ENCODE data around the gene CLEC6A. TPM values are rescaled to one million over a fixed set of nuclear protein-coding genes. Genes with fewer than 3 reads are reported as not detected.

Gene CLEC6A
- total and polyA plus RNA-seq, 2 experiments from 2014 or later, result not detected

DNA sequence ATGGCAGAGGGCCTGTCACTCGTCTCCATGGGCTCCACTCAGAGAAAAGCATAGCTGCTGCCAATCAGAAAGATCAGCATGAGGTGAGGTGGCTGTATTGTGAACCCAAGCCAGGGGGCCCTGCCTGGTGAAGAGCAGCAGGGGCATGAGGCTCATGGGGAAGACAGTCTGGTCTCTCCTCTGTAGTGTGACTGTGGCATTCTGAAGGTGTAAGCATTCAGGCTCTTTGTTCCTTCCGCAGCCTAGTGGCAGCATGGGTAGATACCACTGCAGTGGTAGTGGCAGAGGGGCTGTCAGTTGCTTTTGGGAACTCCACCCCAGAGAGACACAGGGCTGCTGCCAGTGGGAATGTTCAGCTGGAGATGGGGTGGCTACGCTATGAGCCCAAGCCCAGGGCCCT lies 52.5 kb downstream of the CLEC6A start:
- Histone ChIP-seq H3K4me2 (no peak overlapping the region), H2AFZ (no peak overlapping the region), H3K36me3 (replicated peaks; ENCODE audit: insufficient read depth, low read depth) (no peaks in the 10 kb centered on the region), H3K4me1 (ENCODE audit: insufficient read depth) (no peaks in the 10 kb centered on the region), H3K79me2 (no peaks in the 10 kb centered on the region), H3K27ac (no peak overlapping the region), H4K20me1 (ENCODE audit: insufficient read depth, poor library complexity, severe bottlenecking) (no peaks in the 10 kb centered on the region), H3K4me3 (no peak overlapping the region), H3K27me3 (no peaks in the 10 kb centered on the region), H3K9me3 (ENCODE audit: low read depth) (no peaks in the 10 kb centered on the region), H3K9me2 (replicated peaks; ENCODE audit: insufficient read depth) (no peaks in the 10 kb centered on the region)
- no peak for DNase-seq (ENCODE audit: low spot score)
- TF ChIP-seq CTCF (IDR thresholded peaks at IDR 0.05; ENCODE audit: poor library complexity), result no peak
- no peak for TF ChIP-seq EZH2phosphoT487 (IDR thresholded peaks at IDR 0.05; ENCODE audit: low read depth, severe bottlenecking, unreplicated experiment)
- TF ChIP-seq EZH2 (IDR thresholded peaks at IDR 0.05; ENCODE audit: borderline replicate concordance), result no peak
- 85% methylated on average over 3 of the region's 3 CpGs for WGBS (ENCODE audit: low lambda C conversion rate, missing lambda C conversion rate)

GRCh38 chr12:8508910-8509841 lies 53.4 kb downstream of the CLEC6A start:
- Histone ChIP-seq H3K27me3 (no peaks in the 10 kb centered on the region), H3K4me1 (ENCODE audit: insufficient read depth) (no peaks in the 10 kb centered on the region), H3K9me2 (replicated peaks; ENCODE audit: insufficient read depth) (no peaks in the 10 kb centered on the region), H2AFZ (no peak overlapping the region), H3K27ac (no peak overlapping the region), H4K20me1 (ENCODE audit: insufficient read depth, poor library complexity, severe bottlenecking) (no peaks in the 10 kb centered on the region), H3K9me3 (ENCODE audit: low read depth) (no peaks in the 10 kb centered on the region), H3K36me3 (replicated peaks; ENCODE audit: insufficient read depth, low read depth) (no peaks in the 10 kb centered on the region), H3K4me3 (no peak overlapping the region), H3K79me2 (no peaks in the 10 kb centered on the region), H3K4me2 (no peak overlapping the region)
- no peak for TF ChIP-seq EZH2 (IDR thresholded peaks at IDR 0.05; ENCODE audit: borderline replicate concordance)
- no peak for TF ChIP-seq CTCF (IDR thresholded peaks at IDR 0.05; ENCODE audit: poor library complexity)
- TF ChIP-seq EZH2phosphoT487 (IDR thresholded peaks at IDR 0.05; ENCODE audit: low read depth, severe bottlenecking, unreplicated experiment), result no peak
- DNase-seq (ENCODE audit: low spot score), result no peak
- WGBS (ENCODE audit: low lambda C conversion rate, missing lambda C conversion rate), result 69% methylated on average over 12 of the region's 12 CpGs

DNA sequence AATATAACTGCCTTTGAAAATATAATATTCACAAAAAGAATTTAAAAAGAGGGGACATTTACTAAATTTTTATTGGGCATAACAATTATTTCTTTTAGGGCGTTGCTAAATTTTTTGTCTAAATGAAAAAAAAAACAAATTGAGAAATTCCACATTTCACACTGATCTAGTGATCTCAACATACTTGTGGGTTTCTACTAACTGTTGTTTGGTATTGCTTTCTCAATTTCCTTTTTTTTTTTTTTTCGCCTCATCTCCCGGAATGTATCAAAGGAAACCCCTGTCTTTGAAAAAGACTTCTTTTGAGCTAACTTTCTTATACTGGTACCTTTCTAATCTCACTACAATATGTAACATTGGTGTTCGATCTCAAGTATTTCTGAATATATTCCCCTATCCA lies 57.5 kb downstream of the CLEC6A start, which contains the start of gene CLEC4D:
TSS of gene CLEC4D (plus strand) at position 248 of the 400 bp plus-strand sequence. CDS start 230 bp downstream, outside the sequence.
- H3K79me2 ChIP-seq, result no peaks in the 10 kb centered on the region
- no peaks in the 10 kb centered on the region for H3K36me3 ChIP-seq (replicated peaks; ENCODE audit: insufficient read depth, low read depth)
- H4K20me1 ChIP-seq (ENCODE audit: insufficient read depth, poor library complexity, severe bottlenecking), result no peaks in the 10 kb centered on the region
- H3K27me3 ChIP-seq, result peaks cover 9% of the 10 kb centered on the region
- H3K4me2 ChIP-seq, result no peak within 1 kb of the TSS
- H3K9me2 ChIP-seq (replicated peaks; ENCODE audit: insufficient read depth), result no peaks in the 10 kb centered on the region
- DNase-seq (ENCODE audit: low spot score), result no peak
- H3K4me1 ChIP-seq (ENCODE audit: insufficient read depth), result no peaks in the 10 kb centered on the region
- H2AFZ ChIP-seq, result no peak within 1 kb of the TSS
- WGBS (ENCODE audit: low lambda C conversion rate, missing lambda C conversion rate), result 96% methylated on average over 4 of the region's 4 CpGs
- TF ChIP-seq EZH2phosphoT487 (IDR thresholded peaks at IDR 0.05; ENCODE audit: low read depth, severe bottlenecking, unreplicated experiment) (no peak), CTCF (IDR thresholded peaks at IDR 0.05; ENCODE audit: poor library complexity) (no peak)
- H3K9me3 ChIP-seq (ENCODE audit: low read depth), result no peaks in the 10 kb centered on the region
- no peak within 1 kb of the TSS for H3K27ac ChIP-seq
- H3K4me3 ChIP-seq, result no peak within 1 kb of the TSS

Data from hepatocyte (in vitro differentiated cells).